HepG2 (cell line): ENCODE results near the gene MICOS13. TPM values are rescaled to one million over a fixed set of nuclear protein-coding genes. Genes with fewer than 3 reads are reported as not detected.

Experiments used
- CC2D1A ChIP-seq: sonication (generic); formaldehyde crosslinking; IDR thresholded peaks from 2 replicates; pipeline ENCODE4 v1.8.1; 2023; ENCODE audit warnings: mild to moderate bottlenecking, missing genetic modification reagents
- NAIF1 ChIP-seq: sonication (generic); formaldehyde crosslinking; IDR thresholded peaks from 2 replicates; pipeline ENCODE4 v1.5.0; 2020; ENCODE audit warnings: mild to moderate bottlenecking, missing genetic modification reagents, borderline replicate concordance
- RELA ChIP-seq: sonication (generic); formaldehyde crosslinking; IDR thresholded peaks from 2 replicates; pipeline ENCODE4 v1.4.0; 2020; ENCODE audit warnings: missing genetic modification reagents
- TBX2 ChIP-seq: sonication (generic); formaldehyde crosslinking; IDR thresholded peaks from 2 replicates; pipeline ENCODE4 v1.5.0; 2020; ENCODE audit warnings: missing genetic modification reagents, mild to moderate bottlenecking, borderline replicate concordance
- ZFP37 ChIP-seq: sonication (generic); formaldehyde crosslinking; IDR thresholded peaks from 2 replicates; pipeline ENCODE4 v1.4.0; 2020; ENCODE audit warnings: missing genetic modification reagents, borderline replicate concordance
- ZNF382 ChIP-seq: sonication (generic); formaldehyde crosslinking; IDR thresholded peaks from 2 replicates; pipeline ENCODE4 v1.5.0; 2020; ENCODE audit warnings: missing genetic modification reagents, mild to moderate bottlenecking, borderline replicate concordance
- polyA plus RNA-seq, 8 experiments: library from polyadenylated mRNA; depleted of rRNA in 3 of 8; stranded (reverse) in 7 of 8; unstranded in 1 of 8; fragments of >200 nt; fragmentation: Illumina TruSeq in 4 of 8; extraction: Trizol in 4 of 8; gene quantifications; 2 replicates each; pipeline versions ENCODE4 v1.2.1 to v1.2.3, GENCODE V29; 2011 to 2016; ENCODE audit warnings: low read depth in 4 of 8, missing spikeins in 1 of 8, mixed read lengths in 1 of 8; ENCODE audit not compliant: insufficient read depth in 1 of 8
- total RNA-seq, 5 experiments: library from RNA; depleted of rRNA; stranded (reverse); fragments of >200 nt; fragmentation: Illumina TruSeq; extraction: Trizol; gene quantifications; 2 replicates each; pipeline ENCODE4 v1.2.3, GENCODE V29; 2016; ENCODE audit warnings: low read depth in 1 of 5
- TF ChIP-seq, protein P1 (sequence below): sonication (generic); formaldehyde crosslinking; IDR thresholded peaks from 2 replicates; pipeline ENCODE4 v1.5.0; 2020; ENCODE audit warnings: missing genetic modification reagents, mild to moderate bottlenecking, borderline replicate concordance
- TF ChIP-seq, protein P2 (sequence below): sonication (generic); formaldehyde crosslinking; IDR thresholded peaks from 2 replicates; pipeline ENCODE4 v1.9.0; 2021; ENCODE audit warnings: mild to moderate bottlenecking, missing genetic modification reagents
- TF ChIP-seq, protein P3 (sequence below): sonication (generic); formaldehyde crosslinking; IDR thresholded peaks from 2 replicates; pipeline ENCODE4 v1.9.0; 2021; ENCODE audit warnings: missing genetic modification reagents, borderline replicate concordance
- TF ChIP-seq, protein P4 (sequence below): sonication (generic); formaldehyde crosslinking; IDR thresholded peaks from 2 replicates; pipeline ENCODE4 v1.4.0; 2020; ENCODE audit warnings: mild to moderate bottlenecking, missing genetic modification reagents
- TF ChIP-seq, protein P5 (sequence below): sonication (generic); formaldehyde crosslinking; IDR thresholded peaks from 2 replicates; pipeline ENCODE4 v1.5.0; 2020; ENCODE audit warnings: missing genetic modification reagents
- TF ChIP-seq, protein P6 (sequence below): sonication (generic); formaldehyde crosslinking; IDR thresholded peaks from 2 replicates; pipeline ENCODE4 v1.8.1; 2023; ENCODE audit warnings: mild to moderate bottlenecking, moderate library complexity, missing genetic modification reagents

MICOS13 gene
- total and polyA plus RNA-seq, 2 of the 13 experiments (the other 11 are each of a cell fraction or from before 2014, with no cell fraction given) = 28.8 to 35.4 TPM

DNA sequence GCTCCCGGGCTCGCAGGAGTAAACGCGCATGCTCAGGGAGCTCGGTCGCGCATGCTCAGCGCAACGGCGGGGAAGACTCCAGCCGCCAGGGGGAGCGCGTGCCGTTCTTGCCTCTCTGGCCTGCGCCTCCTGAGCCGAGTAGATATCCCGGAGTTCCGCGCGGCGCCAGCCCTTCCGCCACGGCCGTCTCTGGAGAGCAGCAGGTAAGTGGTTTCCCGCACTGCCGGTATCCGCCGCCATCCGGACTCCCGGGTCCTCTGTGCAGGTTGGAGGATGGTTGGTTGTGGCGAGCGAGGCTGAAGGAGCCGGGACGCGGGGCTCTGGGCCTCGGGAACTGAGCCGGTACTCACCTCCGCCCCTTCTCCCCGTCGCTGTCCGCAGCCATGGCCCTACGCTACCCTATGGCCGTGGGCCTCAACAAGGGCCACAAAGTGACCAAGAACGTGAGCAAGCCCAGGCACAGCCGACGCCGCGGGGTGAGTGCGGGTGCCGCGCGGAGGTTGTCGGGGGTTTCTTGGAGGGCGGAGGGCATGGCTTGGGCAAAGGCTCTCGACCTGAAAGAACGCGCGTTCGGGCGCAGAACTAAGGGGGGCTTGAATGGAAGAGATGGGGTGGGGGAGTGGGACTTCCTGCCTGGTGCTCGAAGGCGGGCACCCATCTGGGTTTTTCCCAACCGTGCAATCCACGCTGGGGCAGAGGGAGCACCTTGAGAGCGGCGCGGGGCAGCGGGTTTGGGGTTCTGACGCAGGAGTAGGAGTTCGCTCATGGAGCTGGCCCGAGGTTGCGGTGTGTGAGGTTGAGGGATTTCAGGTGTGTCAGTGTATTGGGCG is 10.0 kb upstream of the MICOS13 start, which contains the start of gene RPL36 (continued):
- TF ChIP-seq, protein P1, sequence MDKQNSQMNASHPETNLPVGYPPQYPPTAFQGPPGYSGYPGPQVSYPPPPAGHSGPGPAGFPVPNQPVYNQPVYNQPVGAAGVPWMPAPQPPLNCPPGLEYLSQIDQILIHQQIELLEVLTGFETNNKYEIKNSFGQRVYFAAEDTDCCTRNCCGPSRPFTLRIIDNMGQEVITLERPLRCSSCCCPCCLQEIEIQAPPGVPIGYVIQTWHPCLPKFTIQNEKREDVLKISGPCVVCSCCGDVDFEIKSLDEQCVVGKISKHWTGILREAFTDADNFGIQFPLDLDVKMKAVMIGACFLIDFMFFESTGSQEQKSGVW (CRISPR knock-in tag) = no peak
- TF ChIP-seq, protein P2, sequence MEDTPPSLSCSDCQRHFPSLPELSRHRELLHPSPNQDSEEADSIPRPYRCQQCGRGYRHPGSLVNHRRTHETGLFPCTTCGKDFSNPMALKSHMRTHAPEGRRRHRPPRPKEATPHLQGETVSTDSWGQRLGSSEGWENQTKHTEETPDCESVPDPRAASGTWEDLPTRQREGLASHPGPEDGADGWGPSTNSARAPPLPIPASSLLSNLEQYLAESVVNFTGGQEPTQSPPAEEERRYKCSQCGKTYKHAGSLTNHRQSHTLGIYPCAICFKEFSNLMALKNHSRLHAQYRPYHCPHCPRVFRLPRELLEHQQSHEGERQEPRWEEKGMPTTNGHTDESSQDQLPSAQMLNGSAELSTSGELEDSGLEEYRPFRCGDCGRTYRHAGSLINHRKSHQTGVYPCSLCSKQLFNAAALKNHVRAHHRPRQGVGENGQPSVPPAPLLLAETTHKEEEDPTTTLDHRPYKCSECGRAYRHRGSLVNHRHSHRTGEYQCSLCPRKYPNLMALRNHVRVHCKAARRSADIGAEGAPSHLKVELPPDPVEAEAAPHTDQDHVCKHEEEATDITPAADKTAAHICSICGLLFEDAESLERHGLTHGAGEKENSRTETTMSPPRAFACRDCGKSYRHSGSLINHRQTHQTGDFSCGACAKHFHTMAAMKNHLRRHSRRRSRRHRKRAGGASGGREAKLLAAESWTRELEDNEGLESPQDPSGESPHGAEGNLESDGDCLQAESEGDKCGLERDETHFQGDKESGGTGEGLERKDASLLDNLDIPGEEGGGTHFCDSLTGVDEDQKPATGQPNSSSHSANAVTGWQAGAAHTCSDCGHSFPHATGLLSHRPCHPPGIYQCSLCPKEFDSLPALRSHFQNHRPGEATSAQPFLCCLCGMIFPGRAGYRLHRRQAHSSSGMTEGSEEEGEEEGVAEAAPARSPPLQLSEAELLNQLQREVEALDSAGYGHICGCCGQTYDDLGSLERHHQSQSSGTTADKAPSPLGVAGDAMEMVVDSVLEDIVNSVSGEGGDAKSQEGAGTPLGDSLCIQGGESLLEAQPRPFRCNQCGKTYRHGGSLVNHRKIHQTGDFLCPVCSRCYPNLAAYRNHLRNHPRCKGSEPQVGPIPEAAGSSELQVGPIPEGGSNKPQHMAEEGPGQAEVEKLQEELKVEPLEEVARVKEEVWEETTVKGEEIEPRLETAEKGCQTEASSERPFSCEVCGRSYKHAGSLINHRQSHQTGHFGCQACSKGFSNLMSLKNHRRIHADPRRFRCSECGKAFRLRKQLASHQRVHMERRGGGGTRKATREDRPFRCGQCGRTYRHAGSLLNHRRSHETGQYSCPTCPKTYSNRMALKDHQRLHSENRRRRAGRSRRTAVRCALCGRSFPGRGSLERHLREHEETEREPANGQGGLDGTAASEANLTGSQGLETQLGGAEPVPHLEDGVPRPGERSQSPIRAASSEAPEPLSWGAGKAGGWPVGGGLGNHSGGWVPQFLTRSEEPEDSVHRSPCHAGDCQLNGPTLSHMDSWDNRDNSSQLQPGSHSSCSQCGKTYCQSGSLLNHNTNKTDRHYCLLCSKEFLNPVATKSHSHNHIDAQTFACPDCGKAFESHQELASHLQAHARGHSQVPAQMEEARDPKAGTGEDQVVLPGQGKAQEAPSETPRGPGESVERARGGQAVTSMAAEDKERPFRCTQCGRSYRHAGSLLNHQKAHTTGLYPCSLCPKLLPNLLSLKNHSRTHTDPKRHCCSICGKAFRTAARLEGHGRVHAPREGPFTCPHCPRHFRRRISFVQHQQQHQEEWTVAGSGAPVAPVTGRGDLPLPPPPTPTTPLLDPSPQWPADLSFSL (CRISPR knock-in tag) = 0 out of 2 replicates have a peak, but pooled peaks have one; percentile 55
- TF ChIP-seq, protein P3, sequence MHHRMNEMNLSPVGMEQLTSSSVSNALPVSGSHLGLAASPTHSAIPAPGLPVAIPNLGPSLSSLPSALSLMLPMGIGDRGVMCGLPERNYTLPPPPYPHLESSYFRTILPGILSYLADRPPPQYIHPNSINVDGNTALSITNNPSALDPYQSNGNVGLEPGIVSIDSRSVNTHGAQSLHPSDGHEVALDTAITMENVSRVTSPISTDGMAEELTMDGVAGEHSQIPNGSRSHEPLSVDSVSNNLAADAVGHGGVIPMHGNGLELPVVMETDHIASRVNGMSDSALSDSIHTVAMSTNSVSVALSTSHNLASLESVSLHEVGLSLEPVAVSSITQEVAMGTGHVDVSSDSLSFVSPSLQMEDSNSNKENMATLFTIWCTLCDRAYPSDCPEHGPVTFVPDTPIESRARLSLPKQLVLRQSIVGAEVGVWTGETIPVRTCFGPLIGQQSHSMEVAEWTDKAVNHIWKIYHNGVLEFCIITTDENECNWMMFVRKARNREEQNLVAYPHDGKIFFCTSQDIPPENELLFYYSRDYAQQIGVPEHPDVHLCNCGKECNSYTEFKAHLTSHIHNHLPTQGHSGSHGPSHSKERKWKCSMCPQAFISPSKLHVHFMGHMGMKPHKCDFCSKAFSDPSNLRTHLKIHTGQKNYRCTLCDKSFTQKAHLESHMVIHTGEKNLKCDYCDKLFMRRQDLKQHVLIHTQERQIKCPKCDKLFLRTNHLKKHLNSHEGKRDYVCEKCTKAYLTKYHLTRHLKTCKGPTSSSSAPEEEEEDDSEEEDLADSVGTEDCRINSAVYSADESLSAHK (CRISPR knock-in tag) = no peak
- TF ChIP-seq, protein P4, sequence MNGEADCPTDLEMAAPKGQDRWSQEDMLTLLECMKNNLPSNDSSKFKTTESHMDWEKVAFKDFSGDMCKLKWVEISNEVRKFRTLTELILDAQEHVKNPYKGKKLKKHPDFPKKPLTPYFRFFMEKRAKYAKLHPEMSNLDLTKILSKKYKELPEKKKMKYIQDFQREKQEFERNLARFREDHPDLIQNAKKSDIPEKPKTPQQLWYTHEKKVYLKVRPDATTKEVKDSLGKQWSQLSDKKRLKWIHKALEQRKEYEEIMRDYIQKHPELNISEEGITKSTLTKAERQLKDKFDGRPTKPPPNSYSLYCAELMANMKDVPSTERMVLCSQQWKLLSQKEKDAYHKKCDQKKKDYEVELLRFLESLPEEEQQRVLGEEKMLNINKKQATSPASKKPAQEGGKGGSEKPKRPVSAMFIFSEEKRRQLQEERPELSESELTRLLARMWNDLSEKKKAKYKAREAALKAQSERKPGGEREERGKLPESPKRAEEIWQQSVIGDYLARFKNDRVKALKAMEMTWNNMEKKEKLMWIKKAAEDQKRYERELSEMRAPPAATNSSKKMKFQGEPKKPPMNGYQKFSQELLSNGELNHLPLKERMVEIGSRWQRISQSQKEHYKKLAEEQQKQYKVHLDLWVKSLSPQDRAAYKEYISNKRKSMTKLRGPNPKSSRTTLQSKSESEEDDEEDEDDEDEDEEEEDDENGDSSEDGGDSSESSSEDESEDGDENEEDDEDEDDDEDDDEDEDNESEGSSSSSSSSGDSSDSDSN (CRISPR knock-in tag) = peak; percentile 93
- TF ChIP-seq CC2D1A (CRISPR knock-in tag) (peak; percentile 94), RELA (CRISPR knock-in tag) (peak; percentile 81; the same call in 1 of the 2 replicates), ZFP37 (CRISPR knock-in tag) (peak; percentile 69; the same call in 1 of the 2 replicates), NAIF1 (CRISPR knock-in tag) (no peak), ZNF382 (CRISPR knock-in tag) (no peak), TBX2 (CRISPR knock-in tag) (peak; percentile 88; the same call in 1 of the 2 replicates)
- TF ChIP-seq, protein P5, sequence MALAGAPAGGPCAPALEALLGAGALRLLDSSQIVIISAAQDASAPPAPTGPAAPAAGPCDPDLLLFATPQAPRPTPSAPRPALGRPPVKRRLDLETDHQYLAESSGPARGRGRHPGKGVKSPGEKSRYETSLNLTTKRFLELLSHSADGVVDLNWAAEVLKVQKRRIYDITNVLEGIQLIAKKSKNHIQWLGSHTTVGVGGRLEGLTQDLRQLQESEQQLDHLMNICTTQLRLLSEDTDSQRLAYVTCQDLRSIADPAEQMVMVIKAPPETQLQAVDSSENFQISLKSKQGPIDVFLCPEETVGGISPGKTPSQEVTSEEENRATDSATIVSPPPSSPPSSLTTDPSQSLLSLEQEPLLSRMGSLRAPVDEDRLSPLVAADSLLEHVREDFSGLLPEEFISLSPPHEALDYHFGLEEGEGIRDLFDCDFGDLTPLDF (CRISPR knock-in tag) = peak; percentile 67; the same call in 1 of the 2 replicates
- TF ChIP-seq, protein P6, sequence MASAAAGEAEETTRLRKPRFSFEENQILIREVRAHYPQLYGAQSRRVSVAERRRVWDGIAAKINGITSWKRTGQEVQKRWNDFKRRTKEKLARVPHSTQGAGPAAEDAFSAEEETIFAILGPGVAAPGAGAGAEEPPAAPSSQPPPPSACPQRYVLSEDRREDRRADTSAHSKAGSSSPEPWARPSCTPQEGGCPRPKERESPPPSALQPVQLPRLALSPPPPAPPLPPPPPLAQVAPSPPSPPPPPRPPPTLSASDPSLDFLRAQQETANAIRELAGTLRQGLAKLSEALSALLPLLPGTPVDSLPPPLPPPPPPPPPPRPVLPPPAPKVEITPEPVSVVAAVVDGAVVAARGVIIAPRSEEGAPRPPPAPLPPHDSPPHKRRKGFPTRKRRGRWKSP (CRISPR knock-in tag) = peak; percentile 90; the same call in 1 of the 2 replicates
